Brain microvascular endothelial cell (primary cell): ENCODE results near the gene PCNT.

ENCODE experiments used
- DNase-seq: peaks from one replicate; pipeline ENCODE4 v3.0.0-alpha.2; 2020
- H3K27ac ChIP-seq: fragments of 250-450 bp; sonication (Bioruptor Pico); 2 replicates; pipeline ENCODE4 v1.5.1; 2020; ENCODE audit warnings: mild to moderate bottlenecking, moderate library complexity
- H3K27me3 ChIP-seq: fragments of 250-450 bp; sonication (Bioruptor Pico); replicated peaks from 2 replicates; pipeline ENCODE4 v1.5.1; 2020; ENCODE audit warnings: mild to moderate bottlenecking
- H3K36me3 ChIP-seq: fragments of 250-450 bp; sonication (Bioruptor Pico); replicated peaks from 2 replicates; pipeline ENCODE4 v1.5.1; 2020; ENCODE audit warnings: mild to moderate bottlenecking
- H3K4me3 ChIP-seq: 2 replicates; pipeline ENCODE4 v1.5.1; 2011; ENCODE audit warnings: low read depth, mild to moderate bottlenecking, control low read depth, low read length, moderate library complexity
- CTCF ChIP-seq: IDR thresholded peaks from 2 replicates; pipeline ENCODE4 v1.5.1; 2011; ENCODE audit warnings: low read depth, mild to moderate bottlenecking, moderate library complexity, low read length, control low read depth, inconsistent platforms; ENCODE audit errors: missing control alignments
- in situ Hi-C: cut with HindIII; loops from 2 replicates; pipeline ENCODE4 v1.10.0; 2017; ENCODE audit warnings: low sequenced_read_pairs, low pct_ligation_motif_present

PCNT gene

GRCh38 chr21:46361176-46361575 lies 37.2 kb downstream of the PCNT start:
- DNase-seq, result no peak
- Histone ChIP-seq H3K27me3 (no peaks in the 10 kb centered on the region), H3K27ac (no peak overlapping the region), H3K4me3 (no peak overlapping the region), H3K36me3 (peaks cover 22% of the 10 kb centered on the region)
- in situ Hi-C loops, result no loop called here
- TF ChIP-seq CTCF, result no peak

GRCh38 chr21:46361935-46362334 lies 38.0 kb downstream of the PCNT start:
- H3K27ac ChIP-seq, result no peak overlapping the region
- no peak for TF ChIP-seq CTCF
- H3K36me3 ChIP-seq, result peaks cover 17% of the 10 kb centered on the region
- no peak overlapping the region for H3K4me3 ChIP-seq
- no peaks in the 10 kb centered on the region for H3K27me3 ChIP-seq
- in situ Hi-C loops, result no loop called here
- no peak for DNase-seq

GRCh38 chr21:46362946-46363345 lies 39.0 kb downstream of the PCNT start:
- Histone ChIP-seq H3K36me3 (peaks cover 20% of the 10 kb centered on the region), H3K4me3 (no peak overlapping the region), H3K27me3 (no peaks in the 10 kb centered on the region), H3K27ac (no peak overlapping the region)
- in situ Hi-C loops, result no loop called here
- no peak for DNase-seq
- TF ChIP-seq CTCF, result no peak

- no peak for TF ChIP-seq CTCF
- peaks cover 20% of the 10 kb centered on the region for H3K36me3 ChIP-seq
- H3K27ac ChIP-seq, result no peak overlapping the region
- no peak for DNase-seq
- H3K4me3 ChIP-seq, result no peak overlapping the region
- H3K27me3 ChIP-seq, result no peaks in the 10 kb centered on the region
- in situ Hi-C loops, result no loop called here
These were observed 39.7 kb downstream of the PCNT start for GRCh38 chr21:46363698-46364097.

GRCh38 chr21:46366091-46366490 lies 42.1 kb downstream of the PCNT start:
- no peak for TF ChIP-seq CTCF
- DNase-seq, result no peak
- no peak overlapping the region for H3K4me3 ChIP-seq
- no peaks in the 10 kb centered on the region for H3K27me3 ChIP-seq
- in situ Hi-C loops, result no loop called here
- no peak overlapping the region for H3K27ac ChIP-seq
- peaks cover 15% of the 10 kb centered on the region for H3K36me3 ChIP-seq

GRCh38 chr21:46366561-46366960 lies 42.6 kb downstream of the PCNT start:
- TF ChIP-seq CTCF, result no peak
- H3K27ac ChIP-seq, result no peak overlapping the region
- no peak overlapping the region for H3K4me3 ChIP-seq
- no peaks in the 10 kb centered on the region for H3K27me3 ChIP-seq
- peaks cover 15% of the 10 kb centered on the region for H3K36me3 ChIP-seq
- no peak for DNase-seq
- in situ Hi-C loops, result no loop called here
